GM19035 (cell line): ENCODE data around the gene DPP10.

Source experiments
- ATAC-seq: cut with Tn5 transposase; IDR thresholded peaks from one replicate; pipeline ENCODE4 v1.9.1; 2021; ENCODE audit not compliant: unreplicated experiment

DPP10 gene

DNA sequence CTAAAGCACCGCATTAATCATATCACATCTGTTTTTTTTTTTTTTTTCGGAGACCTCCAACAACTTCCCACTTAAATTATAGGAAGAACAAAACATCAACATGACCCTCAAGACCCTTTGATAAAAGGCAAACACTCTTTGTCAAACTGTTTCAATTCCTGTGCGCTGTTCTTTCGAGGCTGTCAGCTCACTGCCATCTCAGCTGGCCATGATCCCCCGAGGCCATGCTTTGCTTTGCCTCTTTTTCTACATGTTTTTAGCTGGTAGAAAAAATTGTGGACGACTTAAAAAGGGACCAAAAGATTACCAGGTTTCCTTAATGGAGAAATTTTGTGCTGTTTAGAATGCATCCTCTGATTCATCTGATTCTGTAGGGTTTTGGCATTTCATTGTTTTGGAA is 138.2 kb downstream of the DPP10 start:
- ATAC-seq = no peak

DNA sequence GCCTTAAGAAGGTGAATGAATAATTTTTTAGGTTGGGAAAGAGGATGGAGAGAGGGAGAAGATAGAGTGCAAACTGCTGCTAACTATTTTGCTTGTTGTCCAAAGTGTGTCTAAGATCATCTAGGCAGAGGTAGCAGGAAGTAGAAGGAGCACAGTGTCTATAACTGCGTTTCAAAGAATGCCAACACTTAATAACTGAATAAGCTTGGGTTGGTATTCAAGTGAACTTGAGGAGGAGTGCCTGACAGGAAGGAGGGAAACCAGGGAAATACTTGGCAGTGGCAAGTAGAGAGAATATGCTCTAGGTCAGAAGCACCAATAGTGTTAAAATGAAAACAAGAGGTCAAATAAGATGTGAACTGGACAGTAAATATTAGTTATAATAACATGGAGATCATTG is 155.9 kb downstream of the DPP10 start:
- ATAC-seq = no peak

DNA sequence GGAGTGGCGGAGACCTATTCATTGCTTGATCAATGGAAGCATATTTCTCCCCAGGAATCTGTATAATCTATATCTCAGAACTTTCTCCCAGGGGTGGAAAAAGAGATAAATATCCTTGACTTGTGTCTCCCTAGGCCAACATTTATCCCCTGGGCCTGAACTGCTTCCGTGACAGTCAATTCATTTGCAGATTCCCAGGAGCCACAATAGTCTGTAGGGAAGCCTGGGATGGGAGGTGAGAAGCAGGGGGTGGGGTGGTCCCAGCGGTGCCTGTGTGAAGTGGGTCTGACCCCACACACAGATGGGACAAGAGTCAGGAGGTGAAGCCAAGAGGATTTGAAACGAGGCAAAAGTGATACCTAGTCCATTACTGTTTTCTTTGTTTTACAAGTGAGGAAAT is 166.8 kb downstream of the DPP10 start:
- ATAC-seq = no peak

DNA sequence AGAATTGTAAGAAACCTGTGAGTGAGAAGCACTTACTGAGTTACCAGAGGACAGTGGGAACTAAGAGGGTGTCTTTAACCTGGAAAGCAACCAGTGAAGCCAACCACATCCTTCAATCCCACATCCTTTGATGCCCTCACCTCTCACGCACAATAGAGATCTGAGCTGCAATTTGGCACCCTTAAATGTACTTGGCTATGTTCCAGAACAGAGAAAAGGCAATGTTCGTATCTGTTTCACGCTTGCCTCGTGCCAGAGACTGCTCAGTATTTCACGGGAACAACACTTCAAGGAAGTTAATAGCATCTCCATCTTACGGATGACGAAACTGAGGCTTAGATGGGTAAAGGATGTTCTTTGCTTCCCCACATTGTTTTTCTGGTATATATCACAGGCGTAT is 167.4 kb downstream of the DPP10 start:
- no peak for ATAC-seq

DNA sequence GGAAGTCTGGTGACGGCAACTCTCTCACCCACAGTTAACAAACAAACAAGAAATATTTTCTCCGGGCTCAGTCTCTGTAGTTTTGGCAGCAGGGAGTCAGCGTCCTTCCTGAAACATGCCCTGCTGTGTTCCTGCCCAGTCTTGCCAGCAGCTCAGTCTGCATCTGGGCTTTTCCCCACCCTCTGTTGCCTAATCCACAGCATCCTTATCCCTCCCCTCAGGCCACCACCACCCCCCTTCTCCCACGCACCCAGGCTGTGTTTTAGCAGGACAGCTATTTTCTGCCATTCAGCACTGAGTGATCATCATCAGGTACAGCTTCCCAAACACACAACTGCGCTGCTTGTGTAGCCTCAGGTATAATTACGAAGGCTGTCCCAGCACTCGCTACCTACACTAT is 168.2 kb downstream of the DPP10 start:
- no peak for ATAC-seq

DNA sequence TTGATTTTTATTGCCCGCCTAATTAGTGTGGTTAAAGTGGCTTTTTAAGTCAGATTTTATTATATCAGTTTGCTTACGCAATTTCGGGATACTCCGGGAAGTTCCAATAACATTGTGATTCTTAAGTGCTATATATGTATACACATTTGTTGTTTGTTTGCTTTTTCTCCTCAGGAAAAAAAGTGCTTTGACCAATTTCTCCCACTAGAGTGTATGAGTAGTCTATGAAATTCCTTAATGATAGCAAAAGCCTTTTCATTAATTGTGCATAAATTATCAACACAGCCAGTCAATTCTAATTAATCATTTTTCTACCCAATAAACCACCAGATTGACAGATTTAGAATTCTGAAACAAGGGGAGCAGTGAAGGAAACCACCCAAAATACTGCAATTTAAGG is 172.2 kb downstream of the DPP10 start:
- ATAC-seq = no peak

DNA sequence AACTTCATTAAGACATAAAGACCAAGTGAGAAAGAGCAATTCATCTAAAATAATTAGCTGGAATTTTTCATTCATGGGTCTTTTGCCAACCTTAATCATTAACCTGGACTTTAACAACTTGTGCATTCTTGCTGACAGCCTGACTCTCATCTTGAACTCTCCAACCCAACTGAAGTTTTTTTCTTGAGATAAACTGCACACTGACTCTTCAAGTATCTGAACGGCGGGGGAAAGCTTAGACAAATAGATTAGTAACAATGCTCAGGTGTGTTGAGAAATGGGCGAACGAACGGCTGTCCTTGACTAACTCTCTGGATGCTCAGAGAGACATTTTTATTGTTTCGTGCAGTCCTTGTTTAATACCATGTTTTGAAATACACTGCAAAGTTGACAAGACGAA is 186.0 kb downstream of the DPP10 start:
- no peak for ATAC-seq

DNA sequence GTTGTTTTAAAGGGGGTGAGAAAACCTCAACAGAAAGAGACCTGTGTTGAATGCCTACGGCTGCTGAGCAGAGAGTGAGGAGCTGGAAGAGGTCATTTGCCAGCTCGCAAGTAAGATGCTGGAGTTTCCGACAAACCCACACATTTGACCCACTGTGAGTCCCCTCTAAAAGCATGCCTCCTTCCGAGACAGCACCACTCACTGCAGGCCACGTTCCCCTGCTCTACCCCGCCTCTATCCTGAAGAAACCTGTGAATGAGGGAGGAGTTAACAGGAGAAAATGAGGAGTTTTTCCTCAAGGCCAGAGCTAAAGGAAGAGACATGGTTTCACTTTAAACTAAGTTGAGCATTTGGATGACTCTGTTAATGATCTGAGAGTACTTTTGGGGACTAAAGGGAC is 188.7 kb downstream of the DPP10 start:
- no peak for ATAC-seq

DNA sequence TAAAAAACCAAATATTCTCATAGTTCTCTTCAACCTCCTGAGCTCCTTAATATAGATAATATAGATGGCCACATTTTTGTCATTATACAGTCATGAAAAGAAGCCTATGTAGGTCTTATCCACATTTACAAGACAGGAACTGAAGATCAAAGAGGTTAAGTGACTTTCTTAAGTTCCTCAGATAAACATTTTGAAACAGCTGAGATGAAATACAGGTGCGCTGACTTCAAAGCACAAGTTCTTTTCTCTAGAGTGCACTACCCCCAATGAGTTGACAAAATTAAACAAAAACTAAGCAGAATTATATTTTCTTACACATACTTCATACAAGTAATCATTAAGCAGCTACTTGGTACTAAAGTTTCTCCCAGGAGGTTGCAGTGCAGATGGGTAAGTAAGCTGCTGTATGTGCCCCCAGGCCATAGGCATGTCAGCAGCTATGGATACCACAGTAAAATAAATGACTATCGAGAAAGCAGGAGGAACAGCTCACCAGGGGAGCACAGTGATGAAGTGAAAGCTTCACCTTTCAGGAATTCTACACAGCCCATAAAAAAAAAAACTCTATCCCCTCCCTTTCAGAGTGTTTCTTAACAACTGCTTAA is 199.8 kb downstream of the DPP10 start:
- ATAC-seq = no peak

DNA sequence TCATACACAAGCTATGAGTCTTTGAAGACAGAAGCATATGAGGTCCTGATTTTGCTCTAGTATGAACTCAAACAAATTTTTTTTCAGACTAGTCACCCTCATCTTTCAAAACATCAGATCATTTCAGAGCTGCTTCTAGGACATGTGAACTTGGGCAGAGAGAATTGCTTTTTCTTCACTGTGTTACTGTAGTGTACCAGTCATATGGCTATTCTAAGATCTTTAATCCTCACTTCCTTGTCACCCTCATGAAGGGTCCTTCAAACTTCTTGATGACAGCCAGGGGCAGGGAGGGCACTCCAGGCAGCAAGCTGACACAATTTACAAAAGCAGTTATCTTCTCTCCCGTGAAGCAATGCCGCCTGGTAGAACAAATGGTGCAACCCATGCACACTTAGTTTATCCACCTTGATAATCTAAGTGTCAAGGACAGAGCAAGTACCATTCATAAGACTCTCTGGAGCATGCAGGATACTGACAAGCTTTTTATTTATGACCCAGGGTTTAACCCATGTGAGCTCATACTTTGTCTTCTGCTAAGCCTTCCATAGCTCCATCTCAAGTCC is 200.6 kb downstream of the DPP10 start:
- no peak for ATAC-seq

DNA sequence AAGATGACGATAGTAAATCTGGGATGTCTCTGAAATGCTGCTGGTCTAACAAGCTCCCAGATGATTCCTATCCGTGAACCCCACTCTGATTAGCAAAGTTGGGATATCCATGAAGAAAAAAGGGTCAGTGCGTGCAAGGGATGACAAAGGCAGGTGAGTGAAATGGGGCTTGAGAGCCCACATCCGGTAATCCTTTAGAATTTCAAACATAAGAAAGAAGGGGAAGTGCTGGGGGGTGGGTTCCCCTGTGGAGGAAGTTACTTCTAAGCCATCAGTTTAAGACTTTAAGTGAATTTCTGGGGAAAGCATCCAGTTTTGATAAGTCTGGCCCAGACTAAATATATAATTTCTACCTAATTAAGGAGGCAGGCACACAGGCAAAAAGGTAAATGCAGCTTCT is 209.5 kb downstream of the DPP10 start:
- ATAC-seq = no peak

DNA sequence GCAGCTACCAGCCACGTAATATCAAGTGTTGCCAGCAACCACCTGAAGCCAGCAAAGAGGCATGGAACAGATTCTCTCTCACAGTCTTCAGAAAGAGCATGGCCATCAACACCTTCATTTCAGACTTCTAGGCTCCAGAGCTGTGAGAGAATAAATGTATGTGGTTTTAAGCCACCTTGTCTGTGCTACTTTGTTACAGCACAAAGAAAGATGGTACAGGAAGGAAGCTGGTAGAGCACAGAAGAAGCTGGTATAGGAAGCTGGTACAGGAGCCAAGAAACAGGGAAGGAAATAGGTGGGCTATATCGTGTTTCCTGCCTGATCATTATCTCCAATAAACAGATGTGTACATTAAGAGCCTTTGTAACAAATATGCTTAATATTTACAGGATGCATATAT is 217.4 kb downstream of the DPP10 start:
- no peak for ATAC-seq

DNA sequence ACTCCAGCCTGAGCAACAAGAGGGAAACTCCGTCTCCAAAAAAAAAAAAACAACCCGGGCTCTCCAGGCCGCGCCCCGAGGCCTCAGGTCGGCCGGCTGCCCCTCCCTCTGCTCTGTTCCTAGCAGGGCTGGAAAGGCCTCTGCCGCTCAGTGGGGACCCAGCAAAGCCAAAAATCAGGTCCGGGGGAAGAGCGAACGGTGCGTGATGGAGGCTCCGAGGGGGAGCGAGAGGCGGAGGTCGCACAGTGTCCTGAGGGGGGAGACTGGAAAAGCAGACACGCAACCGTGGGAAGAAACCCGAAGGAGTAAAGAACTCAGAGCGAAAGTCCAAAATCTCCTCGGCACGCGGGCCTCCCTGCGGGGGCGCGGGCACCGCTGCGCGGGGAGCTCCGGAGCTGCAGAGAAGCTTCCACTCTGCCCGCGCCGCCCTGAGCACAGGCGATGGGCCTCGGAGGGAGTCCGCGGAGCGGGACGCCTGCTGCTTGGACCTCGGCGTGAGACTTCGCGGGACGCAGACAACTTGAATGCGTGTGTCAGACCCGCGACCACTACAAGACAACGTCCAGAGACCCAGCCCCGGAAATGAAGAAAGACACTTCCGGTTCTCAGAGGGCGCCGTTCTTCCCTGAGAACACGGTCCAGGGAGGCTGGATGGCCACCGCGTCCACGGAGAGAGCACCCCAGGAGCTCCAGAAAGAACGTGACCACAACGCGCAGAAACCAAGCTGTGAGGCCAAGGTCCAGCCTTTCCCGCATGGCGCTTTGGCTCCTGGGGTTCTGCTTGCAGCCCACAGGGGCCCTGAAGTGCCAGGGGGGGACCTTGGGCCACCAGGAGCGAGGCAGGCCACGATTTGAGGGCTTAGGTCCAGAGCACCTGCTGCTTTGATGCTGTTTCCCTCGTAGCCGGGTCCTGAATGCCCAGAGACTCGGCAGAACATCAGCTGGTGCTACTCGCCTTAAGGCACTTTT is 219.8 kb downstream of the DPP10 start:
- no peak for ATAC-seq

DNA sequence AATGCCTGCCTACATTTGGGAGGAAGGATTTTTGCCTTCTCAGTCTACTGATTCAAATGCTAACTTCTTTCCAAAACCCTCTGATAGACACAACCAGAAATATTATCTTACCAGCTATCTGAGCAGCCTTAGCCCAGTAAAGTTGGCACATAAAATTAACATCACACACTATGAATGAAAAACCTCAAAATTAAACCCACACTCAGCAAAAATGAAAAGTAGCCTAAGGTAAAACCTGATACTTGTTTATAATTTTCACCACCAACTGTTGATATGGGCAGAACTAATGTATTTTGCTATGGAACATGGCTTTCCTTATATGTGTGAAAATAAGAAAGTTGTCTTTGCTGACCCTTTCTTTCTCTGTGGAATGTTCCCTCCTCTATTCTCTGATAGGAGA is 226.0 kb downstream of the DPP10 start:
- no peak for ATAC-seq

DNA sequence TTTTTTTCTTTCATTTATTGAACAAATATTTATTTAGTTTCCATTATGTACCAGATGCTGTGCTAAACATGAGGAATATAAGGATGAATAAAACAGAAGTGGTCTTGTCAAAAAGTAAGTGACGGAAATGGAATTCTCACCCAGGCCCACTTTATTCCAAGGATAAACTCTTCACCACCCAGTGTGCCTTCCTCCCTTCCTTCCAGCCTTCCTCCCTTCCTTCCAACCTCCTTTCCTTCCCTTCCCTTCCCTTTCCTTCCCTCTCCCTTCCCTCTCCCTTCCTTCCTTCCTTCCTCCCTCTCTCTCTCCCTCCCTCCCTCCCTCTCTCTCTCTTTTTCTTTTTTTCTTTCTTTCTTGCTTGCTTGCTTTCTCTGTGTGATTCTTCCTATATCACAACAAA is 240.8 kb downstream of the DPP10 start:
- ATAC-seq = no peak

DNA sequence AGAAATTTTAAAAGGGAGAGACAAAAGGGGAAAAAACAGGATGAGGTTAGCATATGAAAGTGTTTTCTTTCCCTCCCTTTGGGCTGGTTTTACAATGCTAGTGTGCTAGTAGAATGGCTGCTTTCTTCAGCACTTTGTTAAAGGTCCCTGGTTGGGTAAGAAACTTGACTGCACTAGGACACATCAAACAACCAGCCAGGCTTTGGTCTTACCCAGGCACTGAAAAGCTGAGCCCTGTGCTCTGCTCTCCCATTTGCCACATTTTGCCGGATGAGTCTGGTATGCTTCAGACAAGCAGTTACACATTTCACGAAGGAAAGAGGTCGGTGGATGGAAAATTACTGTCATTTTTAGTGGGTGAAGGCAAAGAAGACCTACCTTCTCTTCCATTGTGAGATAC is 242.0 kb downstream of the DPP10 start:
- ATAC-seq = no peak

DNA sequence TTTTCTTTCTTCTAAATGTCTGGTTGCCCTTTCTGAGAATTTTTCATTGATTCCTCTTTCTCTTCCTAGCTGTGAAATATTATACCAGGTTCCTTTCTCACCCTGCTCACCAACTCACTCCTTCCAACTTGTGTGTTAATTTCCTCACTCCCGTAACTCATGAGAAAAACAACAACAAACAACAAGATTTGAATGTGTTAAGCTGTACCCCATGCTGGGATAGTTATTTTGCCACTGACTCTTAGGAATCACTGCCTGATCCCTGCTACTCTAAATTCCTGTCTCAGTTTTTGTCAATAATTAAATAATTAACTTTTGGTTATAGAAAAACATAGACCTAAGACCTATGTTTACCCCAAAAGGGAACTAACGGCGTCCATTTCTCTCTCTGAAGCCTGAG is 242.7 kb downstream of the DPP10 start:
- ATAC-seq = no peak

DNA sequence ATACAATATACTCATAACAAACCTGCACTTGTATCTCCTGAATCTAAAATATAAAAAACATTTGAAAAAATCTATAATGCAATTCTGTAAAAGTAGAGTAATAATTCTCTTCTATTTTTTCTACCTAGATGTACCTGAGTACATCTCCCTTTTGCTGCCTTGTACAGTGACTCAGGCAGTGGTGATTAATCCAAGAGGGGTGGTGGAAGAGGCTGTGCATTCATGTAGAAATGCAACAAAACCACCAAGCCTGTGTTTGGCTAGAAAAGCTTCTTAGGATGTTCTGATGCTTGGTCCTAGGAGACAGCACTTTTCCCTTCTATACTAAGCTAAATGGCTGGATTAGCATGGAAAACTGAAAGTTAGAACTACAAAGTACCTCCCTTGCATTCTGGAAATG is 245.8 kb downstream of the DPP10 start:
- no peak for ATAC-seq

DNA sequence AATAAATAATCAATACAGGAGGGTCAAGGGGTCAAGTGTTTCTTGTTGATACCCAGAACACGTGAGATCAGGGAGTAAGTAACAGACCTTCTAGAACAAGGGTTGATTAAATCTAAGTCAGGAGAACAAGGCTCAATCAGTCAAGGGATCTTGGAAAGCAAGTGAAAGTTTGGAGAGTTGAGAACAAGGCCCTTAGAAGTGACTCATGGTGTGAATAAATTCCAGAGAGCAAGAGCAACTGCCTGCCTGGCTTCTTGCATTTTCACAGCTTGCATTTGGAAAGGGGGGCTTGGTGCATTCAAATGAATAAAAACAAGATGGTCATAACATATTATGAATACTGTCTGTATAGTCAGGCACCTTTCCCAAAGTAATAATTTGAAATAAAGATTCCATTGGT is 256.1 kb downstream of the DPP10 start:
- ATAC-seq = no peak

DNA sequence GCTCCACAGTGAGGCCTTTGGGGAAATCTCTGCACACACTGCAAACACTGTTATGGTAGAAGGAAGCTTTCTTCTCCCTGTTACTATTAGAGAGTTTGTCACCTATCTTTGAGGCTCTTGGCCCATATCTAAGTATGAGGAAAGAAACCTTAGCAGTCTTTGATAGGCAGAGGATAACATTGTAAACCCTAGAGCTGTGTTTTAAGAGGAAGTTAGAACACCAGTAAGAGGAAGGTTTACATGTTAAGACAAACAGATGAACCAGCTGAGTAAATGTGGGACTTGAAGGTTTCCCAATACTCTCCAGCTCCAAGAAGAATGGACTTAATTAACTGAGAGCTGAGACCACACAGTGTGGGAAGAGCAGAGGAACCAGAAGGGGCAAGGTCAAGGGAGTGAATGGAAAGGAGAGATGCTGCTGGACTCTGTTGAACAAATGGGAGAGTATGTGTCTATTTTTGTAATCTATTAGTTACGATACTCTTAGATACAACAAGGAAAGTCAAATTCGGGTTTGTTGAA is 257.0 kb downstream of the DPP10 start:
- no peak for ATAC-seq

DNA sequence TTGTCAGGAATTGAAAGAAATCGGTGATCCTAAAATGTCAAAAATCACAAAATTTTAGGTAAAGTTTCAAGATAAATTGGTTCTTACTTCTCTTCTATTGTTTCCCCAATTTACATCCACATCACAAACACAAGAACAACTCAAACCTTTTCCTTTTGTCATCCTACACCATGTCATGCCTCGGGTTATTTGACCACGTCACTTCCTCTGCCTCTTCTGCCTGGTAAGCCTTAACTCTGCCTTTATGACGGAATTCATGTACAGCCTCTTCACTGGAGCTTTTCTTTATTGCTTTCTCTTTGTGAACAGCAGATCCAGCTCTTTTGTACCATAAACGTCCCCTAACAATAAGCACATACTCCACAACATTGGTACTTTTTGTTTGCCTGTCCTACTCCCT is 258.0 kb downstream of the DPP10 start:
- ATAC-seq = no peak
